Inflammatory macrophage (primary cell): ENCODE measurements around the gene DPY30.

Experiments used
- DNase-seq, 2 donors: peaks; one replicate each; pipeline ENCODE4 v3.0.0-alpha.2; 2020 to 2022

Gene DPY30

DNA sequence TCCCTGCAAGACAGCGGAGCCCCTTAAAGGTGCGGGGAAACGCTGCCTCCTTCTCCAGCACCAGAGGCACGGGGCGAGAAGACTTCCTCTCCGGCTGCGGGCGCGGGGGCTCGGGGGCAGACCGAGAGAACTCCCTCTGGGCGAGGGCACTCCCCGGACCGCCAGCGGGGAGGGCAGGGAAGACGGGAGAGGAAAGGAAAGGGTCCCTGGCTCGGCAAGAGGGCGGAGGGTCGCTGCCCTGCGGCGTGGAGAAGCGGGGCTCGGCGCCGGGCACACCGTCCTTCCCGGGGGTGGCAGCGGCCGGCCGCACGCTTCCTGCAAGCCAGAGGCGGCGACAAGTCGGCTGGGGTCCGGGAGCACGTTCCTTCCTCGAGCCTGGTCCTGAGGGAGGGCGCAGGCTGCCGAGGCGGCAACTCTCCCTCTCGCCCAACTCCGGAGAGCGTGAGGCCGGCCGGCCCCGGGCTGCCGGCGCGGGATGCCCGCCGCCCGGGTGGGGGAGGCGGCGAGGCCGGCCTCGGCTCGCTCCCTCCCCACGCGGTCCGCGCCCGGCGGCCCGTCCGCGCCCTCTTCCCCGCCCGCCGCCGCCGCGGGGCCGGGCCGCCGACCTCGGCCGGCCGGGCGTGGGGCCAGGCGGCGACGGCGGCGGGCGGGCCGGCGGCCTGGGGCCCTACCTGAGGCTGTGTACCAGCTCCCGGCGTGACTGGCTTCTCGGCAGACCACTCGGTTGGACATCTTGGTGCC, 29.9 kb downstream of the DPY30 start:
- peak; percentile 38 to 46 for DNase-seq

GRCh38 chr2:32008805-32009515, 30.6 kb downstream of the DPY30 start:
- peak in 1 of 2 donors; percentile 0 for DNase-seq

DNA sequence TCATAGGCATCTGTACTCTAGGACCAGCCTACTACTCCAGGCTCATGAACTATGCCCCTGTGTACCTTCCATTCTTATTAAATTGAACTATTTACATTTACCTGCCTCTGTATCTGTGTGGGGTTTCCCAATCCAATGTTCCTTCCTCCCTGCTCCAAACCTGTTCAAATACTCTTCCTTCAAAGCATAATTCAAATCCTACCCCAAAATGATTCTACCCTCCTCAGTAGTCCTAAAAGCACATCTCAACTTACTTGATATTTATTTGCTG, 32.5 kb downstream of the DPY30 start:
- DNase-seq, result no peak

DNA sequence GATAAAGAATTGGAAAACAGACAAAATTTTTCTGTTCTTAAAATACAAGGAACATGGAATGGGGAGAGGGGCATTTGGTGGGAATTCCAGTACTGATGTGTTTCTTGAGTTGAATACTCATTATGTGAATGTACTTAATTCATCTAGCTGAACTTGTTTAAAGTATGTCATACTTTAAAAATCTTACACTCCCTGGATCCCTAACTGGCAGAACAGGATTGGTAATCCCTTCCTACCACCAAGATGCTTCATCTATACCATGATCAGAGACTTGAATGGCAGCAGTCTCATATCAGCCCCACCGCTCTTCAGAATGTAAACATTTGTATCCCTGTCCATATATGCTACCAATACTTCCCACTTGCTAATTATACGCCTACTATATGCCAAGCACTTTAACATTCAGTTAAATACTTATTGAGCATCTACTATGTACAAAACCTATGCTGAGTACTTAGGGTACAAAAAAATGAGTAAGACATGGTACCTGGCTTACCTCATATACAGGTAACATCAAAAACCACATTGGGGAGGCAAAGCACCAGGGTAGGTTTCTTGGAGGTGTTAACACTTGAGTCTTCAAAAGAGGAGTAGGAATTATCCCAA, 34.1 kb downstream of the DPY30 start:
- DNase-seq, result no peak

DNA sequence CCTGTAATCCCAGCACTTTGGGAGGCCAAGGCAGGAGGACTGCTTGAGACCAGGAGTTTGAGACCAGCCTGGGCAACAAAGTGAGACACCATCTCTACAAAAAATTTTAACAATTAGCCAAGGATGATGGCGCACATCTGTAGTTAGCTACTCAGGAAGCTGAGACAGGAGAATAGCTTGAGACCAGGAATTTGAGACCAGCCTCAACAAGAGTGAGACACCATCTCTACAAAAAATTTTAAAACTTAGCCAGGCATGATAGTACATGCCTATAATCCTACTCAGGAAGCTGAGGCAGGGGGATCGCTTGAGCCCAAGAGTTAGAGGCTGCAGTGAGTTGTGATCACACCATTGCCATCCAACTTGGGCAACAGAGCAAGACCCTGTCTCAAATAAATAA, 35.8 kb downstream of the DPY30 start:
- DNase-seq, result no peak

DNA sequence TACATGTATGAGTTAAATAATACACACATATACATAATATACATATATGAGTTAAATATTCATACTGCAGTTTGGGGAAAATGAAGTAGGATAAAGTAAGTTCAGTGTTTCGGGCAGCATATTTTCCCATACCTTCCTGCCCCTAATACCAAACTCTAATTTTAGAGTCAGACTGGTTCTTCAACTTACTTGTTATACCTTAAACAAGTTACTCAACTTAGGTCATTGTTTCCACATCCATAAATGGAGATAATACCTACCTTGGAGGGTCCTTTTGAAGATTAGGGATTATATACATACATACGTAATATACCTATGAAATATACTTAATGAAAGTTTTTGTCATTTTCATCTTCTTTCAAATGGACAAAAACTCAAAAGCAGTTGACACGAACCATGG, 37.2 kb downstream of the DPY30 start:
- DNase-seq, result no peak

DNA sequence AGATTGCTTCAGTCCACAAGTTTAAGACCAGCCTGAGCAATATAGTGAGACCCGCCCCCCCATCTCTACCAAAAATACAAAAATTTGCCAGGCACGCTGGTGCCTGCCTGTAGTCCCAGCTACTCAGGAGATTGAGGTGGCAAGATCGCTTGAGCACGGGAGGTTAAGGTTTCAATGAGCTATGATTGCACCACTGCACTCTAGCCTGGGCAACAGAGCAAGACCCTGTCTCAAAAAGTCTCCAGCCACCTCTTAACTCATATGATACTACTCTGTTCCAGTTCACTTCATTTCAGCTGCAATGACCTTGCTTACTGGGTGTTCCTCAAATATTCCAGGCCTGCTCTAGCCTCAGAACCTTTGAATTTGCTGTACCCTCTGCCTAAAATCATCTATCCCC, 40.2 kb downstream of the DPY30 start:
- no peak for DNase-seq

GRCh38 chr2:31998731-31999383, 40.7 kb downstream of the DPY30 start:
- DNase-seq, result peak; percentile 4 to 40

DNA sequence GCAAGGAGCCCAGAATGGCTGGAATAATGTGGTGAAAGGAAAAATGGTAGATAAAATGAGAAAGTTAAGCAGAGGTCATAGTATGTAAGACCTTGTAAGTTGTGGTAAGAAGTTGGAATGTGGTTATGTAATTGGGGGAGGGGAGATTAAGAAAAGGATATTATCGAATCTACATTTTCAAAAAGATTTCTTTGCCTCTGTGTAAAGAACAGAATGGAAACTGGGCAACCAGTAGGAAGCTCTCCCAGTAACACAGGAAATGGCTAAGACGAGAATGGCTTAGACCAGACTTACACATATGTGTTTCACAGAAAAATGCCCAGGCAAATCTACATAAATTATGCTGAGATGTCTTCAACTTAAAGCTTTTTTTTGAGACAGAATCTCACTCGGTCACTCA, 42.0 kb downstream of the DPY30 start:
- no peak for DNase-seq

GRCh38 chr2:31996571-31997150, 42.9 kb downstream of the DPY30 start:
- no peak for DNase-seq

DNA sequence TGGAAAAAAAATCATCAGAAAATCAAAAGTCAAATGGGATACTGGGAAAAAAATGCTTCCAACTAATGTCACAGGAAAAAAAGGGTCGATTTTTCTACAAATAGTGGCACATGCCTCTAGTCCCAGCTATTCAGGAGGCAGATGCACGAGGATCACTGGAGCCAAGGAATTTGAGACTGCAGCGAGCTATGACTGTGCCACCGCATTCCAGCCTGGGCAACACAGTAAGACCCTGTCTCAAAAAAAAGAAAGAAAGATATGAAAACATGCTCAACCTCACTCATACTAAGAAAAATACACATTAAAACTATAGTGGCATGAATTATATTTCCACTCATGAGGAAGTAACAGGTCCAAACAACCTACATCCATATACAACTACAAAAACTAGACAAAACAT, 46.7 kb downstream of the DPY30 start:
- DNase-seq, result no peak

- no peak for DNase-seq
These were observed 47.5 kb downstream of the DPY30 start for GRCh38 chr2:31992025-31992579.

DNA sequence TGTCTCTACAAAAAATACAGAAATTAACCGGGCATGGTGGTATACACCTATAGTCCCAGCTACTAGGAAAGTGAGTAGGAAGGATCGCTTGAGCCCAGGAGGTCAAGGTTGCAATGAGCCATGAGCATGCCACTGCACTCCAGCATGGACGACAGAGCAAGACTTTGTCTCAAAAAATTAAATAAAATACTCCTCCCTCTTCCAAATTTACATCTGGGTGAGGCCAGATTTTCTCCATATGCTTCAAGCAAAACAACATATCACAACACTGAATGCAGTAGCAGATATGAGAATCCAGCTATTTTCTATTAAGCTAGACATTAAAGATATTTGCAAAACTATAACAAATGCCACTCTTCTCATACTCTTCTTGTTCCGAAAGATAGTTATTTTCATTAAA, 49.7 kb downstream of the DPY30 start:
- DNase-seq, result no peak

- DNase-seq, result peak in 1 of 2 donors; percentile 26
These were observed 52.0 kb downstream of the DPY30 start for GRCh38 chr2:31987454-31988220.

DNA sequence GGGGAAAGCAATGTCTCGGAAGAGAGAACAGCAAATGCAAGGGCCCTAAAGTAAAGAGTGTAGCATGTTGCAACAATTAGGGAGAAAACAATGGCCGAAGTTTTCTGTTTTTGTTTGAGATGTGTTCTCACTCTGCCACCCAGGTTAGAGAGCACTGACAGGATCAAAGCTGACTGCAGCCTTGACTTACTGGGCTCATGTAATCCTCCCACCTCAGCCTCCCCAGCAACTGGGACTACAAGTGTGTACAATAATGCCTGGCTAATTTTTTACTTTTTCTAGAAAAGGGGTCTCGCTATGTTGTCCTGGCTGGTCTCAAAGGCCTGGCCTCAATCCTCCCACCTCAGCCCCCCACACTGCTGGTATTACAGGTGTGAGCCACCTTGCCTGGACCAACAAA, 52.7 kb downstream of the DPY30 start:
- no peak for DNase-seq

GRCh38 chr2:31983762-31984467, 55.7 kb downstream of the DPY30 start:
- peak in 1 of 2 donors; percentile 11 for DNase-seq

DNA sequence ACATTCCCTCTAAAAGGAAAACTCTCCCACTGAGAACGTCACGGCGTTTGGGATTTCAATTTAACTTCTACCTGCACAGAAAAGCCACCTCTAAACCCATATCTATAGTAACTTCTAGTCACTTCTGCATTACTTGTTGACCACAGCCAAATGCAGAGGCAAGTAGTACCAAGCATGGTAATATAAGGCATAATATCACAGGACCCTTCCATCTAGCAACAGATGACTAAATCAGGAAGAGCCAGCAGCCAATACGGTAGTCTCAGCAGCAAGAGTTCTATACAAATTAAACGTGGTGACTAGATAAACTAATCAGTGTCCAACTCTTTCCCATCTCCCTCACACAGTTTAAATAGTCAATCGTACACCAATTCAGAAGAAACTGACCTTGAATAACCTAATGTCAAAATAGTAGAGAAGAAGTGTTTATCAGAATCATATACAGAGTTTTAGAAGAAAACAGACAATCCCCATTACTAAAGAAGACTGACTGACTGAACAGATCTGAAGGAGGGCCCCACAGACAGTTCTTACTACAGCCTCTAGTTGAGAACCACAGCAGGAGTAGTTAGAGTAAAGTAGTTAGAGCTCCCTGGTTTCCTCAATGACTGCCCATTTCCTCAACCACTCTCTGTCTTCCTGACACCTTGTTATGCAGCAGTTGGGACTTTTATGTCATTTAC, 58.8 kb downstream of the DPY30 start:
- peak; percentile 53 to 77 for DNase-seq

DNA sequence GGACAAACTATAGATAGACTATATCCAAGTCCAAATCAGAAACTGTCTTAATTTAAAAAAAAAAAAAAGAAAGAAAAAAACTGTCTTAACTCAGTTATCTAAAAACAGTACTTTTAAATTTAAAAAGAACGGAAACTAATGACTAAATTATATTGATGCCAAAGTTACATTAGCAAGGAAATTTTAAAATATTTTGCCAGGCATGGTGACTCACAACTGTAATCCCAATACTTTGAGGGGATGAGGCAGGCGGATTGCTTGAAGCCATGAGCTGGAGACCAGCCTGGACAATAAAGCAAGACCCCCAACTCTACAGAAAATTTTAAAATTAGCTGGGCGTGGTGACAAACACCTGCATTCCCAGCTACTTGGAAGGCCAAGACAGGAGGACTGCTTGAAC, 59.6 kb downstream of the DPY30 start:
- DNase-seq, result no peak

DNA sequence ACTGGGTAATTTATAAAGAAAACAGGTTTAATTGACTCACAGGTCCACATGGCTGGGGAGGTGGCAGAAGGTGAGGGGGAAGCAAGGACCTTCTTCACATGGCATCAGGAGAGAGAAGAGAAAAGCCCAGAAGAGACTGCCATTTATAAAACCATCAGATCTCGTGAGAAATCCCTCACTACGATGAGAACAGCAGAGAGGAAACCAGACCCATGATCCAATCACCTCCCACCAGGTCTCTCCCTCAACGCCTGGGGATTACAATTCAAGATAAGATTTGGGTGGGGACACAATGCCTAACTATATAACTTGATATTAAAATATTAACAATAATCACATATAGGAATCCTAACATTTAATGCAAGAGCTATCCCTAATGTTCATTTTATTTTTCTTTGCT, 60.6 kb downstream of the DPY30 start:
- DNase-seq, result no peak

DNA sequence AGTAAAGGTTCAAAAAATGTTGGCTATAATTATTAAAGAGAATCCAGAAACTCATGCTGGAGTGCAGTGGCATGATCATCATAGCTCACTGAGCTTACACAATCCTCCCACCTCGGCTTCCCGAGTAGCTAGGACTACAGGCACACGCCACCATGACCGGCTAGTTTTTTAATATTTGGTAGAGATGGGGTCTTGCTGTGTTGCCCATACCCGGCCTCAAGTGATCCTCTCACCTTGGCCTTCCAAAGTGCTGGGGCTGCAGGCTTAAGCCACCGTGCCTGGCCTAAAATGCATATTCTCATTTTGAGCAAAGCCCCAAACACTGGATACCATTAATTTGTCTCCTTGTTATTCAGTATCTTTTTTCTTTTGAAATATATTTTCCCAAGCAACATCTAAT, 61.2 kb downstream of the DPY30 start:
- DNase-seq, result no peak
